Inferior parietal cortex (tissue), 1 donor: Measurements from ENCODE around the gene RUNDC3A.
A peak's percentile ranks its signal among the peaks of the same experiment; 100 is the strongest.
"Not testable (repeated sequence)": the region's sequence is repeated elsewhere in the genome, so short reads cannot be mapped to it uniquely, and the experiment has no call there.

Experiments used
- DNase-seq: peaks from one replicate; pipeline ENCODE4 v3.0.0-alpha.2; 2016; ENCODE audit errors: extremely low spot score

RUNDC3A gene

GRCh38 chr17:44343510-44344209, 35.3 kb downstream of the RUNDC3A start:
- DNase-seq: no peak

GRCh38 chr17:44344939-44345453, 36.6 kb downstream of the RUNDC3A start, which contains the start of gene GRN:
Gene GRN, plus strand, starts transcription at chr17:44345302. Its CDS starts 3,863 bp downstream, at chr17:44349165.
- DNase-seq: peak; percentile 99

- DNase-seq: peak; percentile 73
These were observed 37.1 kb downstream of the RUNDC3A start for GRCh38 chr17:44345454-44346026.

GRCh38 chr17:44346064-44346844, 37.9 kb downstream of the RUNDC3A start:
- no peak for DNase-seq

GRCh38 chr17:44347206-44348055, 39.0 kb downstream of the RUNDC3A start:
- DNase-seq: not testable (repeated sequence)

GRCh38 chr17:44348234-44348987, 40.0 kb downstream of the RUNDC3A start:
- DNase-seq: peak; percentile 32

GRCh38 chr17:44348988-44349364, 40.6 kb downstream of the RUNDC3A start:
- DNase-seq: no peak

- no peak for DNase-seq
These were observed 41.2 kb downstream of the RUNDC3A start for GRCh38 chr17:44349553-44350070.

GRCh38 chr17:44350733-44351226, 42.4 kb downstream of the RUNDC3A start:
- DNase-seq: peak; percentile 69

GRCh38 chr17:44351464-44351863, 43.1 kb downstream of the RUNDC3A start:
- no peak for DNase-seq

- no peak for DNase-seq
These were observed 43.8 kb downstream of the RUNDC3A start for GRCh38 chr17:44351961-44352827.

GRCh38 chr17:44352828-44353671, 44.6 kb downstream of the RUNDC3A start:
- DNase-seq: no peak

GRCh38 chr17:44353672-44354331, 45.4 kb downstream of the RUNDC3A start:
- DNase-seq: no peak

GRCh38 chr17:44354582-44355561, 46.5 kb downstream of the RUNDC3A start:
- no peak for DNase-seq

GRCh38 chr17:44355642-44356099, 47.3 kb downstream of the RUNDC3A start:
- no peak for DNase-seq

GRCh38 chr17:44356241-44356640, 47.8 kb downstream of the RUNDC3A start:
- no peak for DNase-seq

- no peak for DNase-seq
These were observed 49.7 kb downstream of the RUNDC3A start for GRCh38 chr17:44358066-44358465.
